CD14-positive monocyte (primary cell): Measurements from ENCODE around the gene GLS2. TPM values are rescaled to one million over a fixed set of nuclear protein-coding genes. Genes with fewer than 3 reads are reported as not detected.

ENCODE experiments used
- DNase-seq, 3 donors: peaks; one replicate each; pipeline ENCODE4 v3.0.0-alpha.2; 2011 to 2022
- H2AFZ ChIP-seq: 2 replicates; pipeline ENCODE4 v1.6.0; 2012; ENCODE audit warnings: mild to moderate bottlenecking, low read depth, low read length, inconsistent platforms; ENCODE audit not compliant: insufficient read depth, poor library complexity, severe bottlenecking
- H3K27ac ChIP-seq, 2 donors: 1 replicate in 1 of 2; 2 replicates in 1 of 2; pipeline ENCODE4 v1.5.1; 2012 to 2013; ENCODE audit warnings: low read length in 2 of 2, control low read depth in 1 of 2, inconsistent platforms in 1 of 2, low read depth in 1 of 2, mild to moderate bottlenecking in 1 of 2
- H3K27me3 ChIP-seq, 2 donors: one replicate each; pipeline versions ENCODE4 v1.6.0 to v1.6.1; 2011 to 2013; ENCODE audit warnings: low read length in 2 of 2; ENCODE audit not compliant: control insufficient read depth in 2 of 2, insufficient read depth in 2 of 2
- H3K36me3 ChIP-seq, 2 donors: replicated peaks in 1 of 2; 1 replicate in 1 of 2; 2 replicates in 1 of 2; pipeline versions ENCODE4 v1.5.1 to v1.6.1; 2012 to 2013; ENCODE audit warnings: low read length in 2 of 2, control low read depth in 1 of 2, inconsistent platforms in 1 of 2, mild to moderate bottlenecking in 1 of 2; ENCODE audit not compliant: insufficient read depth in 2 of 2, control insufficient read depth in 1 of 2
- H3K4me1 ChIP-seq, 2 donors: 1 replicate in 1 of 2; 2 replicates in 1 of 2; pipeline versions ENCODE4 v1.5.1 to v1.6.1; 2012 to 2013; ENCODE audit warnings: low read length in 2 of 2, control low read depth in 1 of 2, inconsistent platforms in 1 of 2, mild to moderate bottlenecking in 1 of 2, moderate library complexity in 1 of 2; ENCODE audit not compliant: insufficient read depth in 2 of 2, control insufficient read depth in 1 of 2
- H3K4me2 ChIP-seq: replicated peaks from 2 replicates; pipeline ENCODE3; 2012; ENCODE audit warnings: low read length, moderate library complexity, mild to moderate bottlenecking; ENCODE audit not compliant: poor library complexity, severe bottlenecking; ENCODE audit errors: extremely low read depth
- H3K4me3 ChIP-seq, 3 experiments: fragments of 200-600 bp in 1 of 3; sonication (generic) in 1 of 3; replicated peaks in 1 of 3; 1 replicate in 2 of 3; 2 replicates in 1 of 3; pipeline ENCODE4 v1.5.1; 2011 to 2013; ENCODE audit warnings: low read length in 3 of 3, mild to moderate bottlenecking in 3 of 3, control low read depth in 2 of 3, low read depth in 2 of 3, inconsistent platforms in 1 of 3, moderate library complexity in 1 of 3
- H3K79me2 ChIP-seq: 2 replicates; pipeline ENCODE4 v1.6.0; 2012; ENCODE audit warnings: mild to moderate bottlenecking, control low read depth, inconsistent platforms, low read length, moderate library complexity; ENCODE audit not compliant: insufficient read depth
- H3K9ac ChIP-seq: 2 replicates; pipeline ENCODE4 v1.6.0; 2017; ENCODE audit warnings: low read length, mild to moderate bottlenecking; ENCODE audit not compliant: insufficient read depth, poor library complexity, severe bottlenecking
- H3K9me3 ChIP-seq, 2 donors: replicated peaks in 1 of 2; 1 replicate in 1 of 2; 2 replicates in 1 of 2; pipeline versions ENCODE4 v1.5.1 to v1.6.1; 2012 to 2013; ENCODE audit warnings: low read length in 2 of 2, control low read depth in 1 of 2; ENCODE audit not compliant: control insufficient read depth in 1 of 2, insufficient read depth in 1 of 2
- H4K20me1 ChIP-seq: 2 replicates; pipeline ENCODE4 v1.6.0; 2012; ENCODE audit warnings: mild to moderate bottlenecking, low read length, control low read depth, moderate library complexity; ENCODE audit not compliant: insufficient read depth
- H3K27ac Mint-ChIP-seq, 7 donors: one replicate each; pipeline ENCODE4 v1.8.0; 2020; ENCODE audit warnings: mild to moderate bottlenecking in 7 of 7, mixed read lengths in 7 of 7, moderate library complexity in 6 of 7, inconsistent platforms in 2 of 7
- H3K27me3 Mint-ChIP-seq, 3 donors: one replicate each; pipeline ENCODE4 v1.8.0; 2021 to 2022; ENCODE audit warnings: low read depth in 3 of 3, mild to moderate bottlenecking in 3 of 3, mixed read lengths in 3 of 3, moderate library complexity in 3 of 3, inconsistent platforms in 1 of 3
- H3K36me3 Mint-ChIP-seq, 2 donors: one replicate each; pipeline ENCODE4 v1.8.0; 2020; ENCODE audit warnings: mixed read lengths in 2 of 2, inconsistent platforms in 1 of 2, mild to moderate bottlenecking in 1 of 2
- H3K4me1 Mint-ChIP-seq: one replicate; pipeline ENCODE4 v1.8.0; 2020; ENCODE audit warnings: mild to moderate bottlenecking, mixed read lengths
- H3K4me3 Mint-ChIP-seq, 2 donors: one replicate each; pipeline ENCODE4 v1.8.0; 2020; ENCODE audit warnings: mild to moderate bottlenecking in 2 of 2, mixed read lengths in 2 of 2, moderate library complexity in 1 of 2
- H3K9me3 Mint-ChIP-seq, 7 donors: one replicate each; pipeline ENCODE4 v1.8.0; 2020 to 2022; ENCODE audit warnings: mixed read lengths in 7 of 7, mild to moderate bottlenecking in 6 of 7, moderate library complexity in 6 of 7, inconsistent platforms in 2 of 7
- WGBS: methylation state at CpG from one replicate; pipeline ENCODE4 v1.1.5; 2013; ENCODE audit warnings: missing lambda C conversion rate; ENCODE audit not compliant: insufficient coverage; 5-methylcytosine and 5-hydroxymethylcytosine counted together
- intact Hi-C, 2 donors: fragments of 100-400 bp; cut with micrococcal nuclease; formaldehyde crosslinking; loops; one replicate each; pipeline versions ENCODE4 v1.15.0 to v1.15.1; 2023
- polyA plus RNA-seq, 3 donors: library from polyadenylated mRNA; depleted of rRNA in 1 of 3; unstranded in 2 of 3; stranded (reverse) in 1 of 3; fragments of 300-500 nt in 2 of 3; fragments of >200 nt in 1 of 3; fragmentation: Illumina TruSeq in 2 of 3; gene quantifications; 1 replicate in 2 of 3; 2 replicates in 1 of 3; pipeline ENCODE4 v1.2.3, GENCODE V29; 2012 to 2021
- TF ChIP-seq, protein P1 (sequence below): fragments of 200-600 bp; IDR thresholded peaks from one replicate; pipeline ENCODE4 v1.8.0; 2022; ENCODE audit warnings: antibody characterized with exemption, mild to moderate bottlenecking

GLS2 gene
- polyA plus RNA-seq, 3 donors, result 0.04 TPM; not detected in 2

DNA sequence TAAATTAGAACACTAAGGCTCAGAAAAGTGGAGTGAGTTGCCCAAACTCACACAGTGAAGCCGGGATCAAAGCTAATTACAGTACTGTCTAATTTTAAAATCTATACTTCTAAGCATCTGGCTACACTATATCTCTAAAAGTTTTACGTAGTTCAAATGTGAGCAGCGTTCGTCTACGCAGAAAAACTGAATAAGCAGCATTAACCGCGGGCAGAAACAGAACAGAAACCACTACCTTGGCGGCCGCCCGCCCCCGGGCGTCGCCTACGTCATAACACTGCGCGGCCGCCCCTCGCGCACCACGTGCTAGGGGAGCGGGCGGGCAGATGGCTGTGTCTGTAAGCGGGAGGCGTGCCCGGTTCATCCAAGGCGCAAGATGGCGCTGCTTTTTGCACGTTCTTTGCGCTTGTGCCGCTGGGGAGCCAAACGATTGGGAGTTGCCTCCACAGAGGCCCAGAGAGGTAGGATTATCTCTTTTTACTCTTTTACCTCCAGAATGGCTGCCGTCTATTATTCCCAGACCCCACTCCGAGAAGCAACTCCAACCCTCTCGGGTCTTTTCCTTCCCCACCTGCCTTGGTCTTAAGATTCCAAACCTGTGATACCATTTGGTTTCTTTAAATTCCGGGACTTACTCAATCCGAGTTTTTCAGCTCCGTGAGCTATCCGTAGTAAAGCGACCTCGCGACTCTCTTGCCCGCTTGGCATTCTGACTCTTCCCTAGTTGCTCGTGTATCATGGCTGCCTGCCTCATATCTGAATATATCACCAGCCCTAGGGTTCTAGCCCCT, 19.6 kb downstream of the GLS2 start, which contains the start of gene SPRYD4:
SPRYD4 (plus strand) TSS at position 363 of the 791 bp plus-strand sequence; CDS start at position 377, 14 bp downstream.
- TF ChIP-seq, protein P1, sequence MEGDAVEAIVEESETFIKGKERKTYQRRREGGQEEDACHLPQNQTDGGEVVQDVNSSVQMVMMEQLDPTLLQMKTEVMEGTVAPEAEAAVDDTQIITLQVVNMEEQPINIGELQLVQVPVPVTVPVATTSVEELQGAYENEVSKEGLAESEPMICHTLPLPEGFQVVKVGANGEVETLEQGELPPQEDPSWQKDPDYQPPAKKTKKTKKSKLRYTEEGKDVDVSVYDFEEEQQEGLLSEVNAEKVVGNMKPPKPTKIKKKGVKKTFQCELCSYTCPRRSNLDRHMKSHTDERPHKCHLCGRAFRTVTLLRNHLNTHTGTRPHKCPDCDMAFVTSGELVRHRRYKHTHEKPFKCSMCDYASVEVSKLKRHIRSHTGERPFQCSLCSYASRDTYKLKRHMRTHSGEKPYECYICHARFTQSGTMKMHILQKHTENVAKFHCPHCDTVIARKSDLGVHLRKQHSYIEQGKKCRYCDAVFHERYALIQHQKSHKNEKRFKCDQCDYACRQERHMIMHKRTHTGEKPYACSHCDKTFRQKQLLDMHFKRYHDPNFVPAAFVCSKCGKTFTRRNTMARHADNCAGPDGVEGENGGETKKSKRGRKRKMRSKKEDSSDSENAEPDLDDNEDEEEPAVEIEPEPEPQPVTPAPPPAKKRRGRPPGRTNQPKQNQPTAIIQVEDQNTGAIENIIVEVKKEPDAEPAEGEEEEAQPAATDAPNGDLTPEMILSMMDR, result no peak
- peaks cover 29% of the 10 kb centered on the region for H3K79me2 ChIP-seq
- H3K4me2 ChIP-seq, result peak within 1 kb of the TSS; percentile 92
- peaks cover 0 to 2% (median 0%) of the 10 kb centered on the region in 3 donors for H3K27me3 Mint-ChIP-seq
- no peaks in the 10 kb centered on the region for H3K36me3 ChIP-seq
- peaks cover 27 to 31% of the 10 kb centered on the region in 2 donors for H3K4me1 ChIP-seq
- peak within 1 kb of the TSS; percentile 89 to 97 (median 94) for H3K27ac Mint-ChIP-seq
- no peaks in the 10 kb centered on the region for H4K20me1 ChIP-seq
- WGBS, result under 1% methylated on average over 34 of the region's 43 CpGs
- intact Hi-C loops, result loop anchor here (10.0 kb wide), 4 partner anchors 104 to 344 kb away; partner anchors contain the start of genes ESYT1 (in 2 of the 2), APOF (in 1 of the 2), IL23A (in 1 of the 2) and PAN2 (in 1 of the 2)
- no peaks in the 10 kb centered on the region for H3K9me3 ChIP-seq
- no peaks in the 10 kb centered on the region for H3K27me3 ChIP-seq
- H3K27ac ChIP-seq, result peak within 1 kb of the TSS; percentile 71 to 93
- H2AFZ ChIP-seq, result peak within 1 kb of the TSS; percentile 92
- DNase-seq, result peak; percentile 94
- no peaks in the 10 kb centered on the region for H3K9me3 Mint-ChIP-seq
- H3K9ac ChIP-seq, result peak within 1 kb of the TSS; percentile 77
- H3K4me1 Mint-ChIP-seq, result peaks cover 30% of the 10 kb centered on the region
- peak within 1 kb of the TSS; percentile 88 to 96 for H3K4me3 Mint-ChIP-seq
- peak within 1 kb of the TSS; percentile 89 to 94 (median 92) for H3K4me3 ChIP-seq
- H3K36me3 Mint-ChIP-seq, result peaks cover 0 to 10% of the 10 kb centered on the region in 2 donors

DNA sequence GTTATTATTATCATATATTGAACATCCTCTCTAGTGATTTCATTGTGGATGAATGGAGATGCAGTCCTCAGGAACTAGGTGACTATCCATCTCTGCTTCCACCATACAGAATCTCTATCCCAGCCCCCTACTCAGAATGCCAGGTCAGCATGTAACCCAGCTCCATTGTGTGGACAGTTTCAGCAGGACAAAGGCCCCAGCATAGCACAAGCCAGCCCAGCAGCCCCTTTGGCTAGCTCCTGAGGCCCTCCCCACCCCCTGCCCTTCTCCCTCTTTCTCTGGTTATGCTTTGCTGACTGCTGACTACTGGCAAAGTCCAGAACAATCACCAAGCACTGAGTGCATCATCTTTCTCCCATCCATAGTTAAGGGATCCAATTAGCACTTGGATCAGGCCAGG, 25.4 kb downstream of the GLS2 start:
- Histone ChIP-seq H3K36me3 (no peaks in the 10 kb centered on the region), H3K9ac (no peak overlapping the region), H3K27me3 (no peaks in the 10 kb centered on the region), H3K27ac (no peak overlapping the region), H2AFZ (no peak overlapping the region), H3K4me2 (no peak overlapping the region), H3K4me3 (no peak overlapping the region), H3K9me3 (no peaks in the 10 kb centered on the region), H3K79me2 (no peaks in the 10 kb centered on the region), H3K4me1 (peaks cover 1 to 7% of the 10 kb centered on the region in 2 donors), H4K20me1 (no peaks in the 10 kb centered on the region)
- H3K4me3 Mint-ChIP-seq, result no peak overlapping the region
- peaks cover 0 to 2% (median 2%) of the 10 kb centered on the region in 3 donors for H3K27me3 Mint-ChIP-seq
- H3K36me3 Mint-ChIP-seq, result no peaks in the 10 kb centered on the region
- H3K27ac Mint-ChIP-seq, result no peak overlapping the region
- no peaks in the 10 kb centered on the region for H3K9me3 Mint-ChIP-seq
- intact Hi-C loops, result loop anchor here (10.0 kb wide), 4 partner anchors 98 to 338 kb away; partner anchors contain the start of genes ESYT1 (in 2 of the 2), APOF (in 1 of the 2), IL23A (in 1 of the 2) and PAN2 (in 1 of the 2)
- TF ChIP-seq, protein P1, result no peak
- peaks cover 7% of the 10 kb centered on the region for H3K4me1 Mint-ChIP-seq
- no peak for DNase-seq
